Stimulated activated CD8-positive, alpha-beta memory T cell treated with anti-CD3 and anti-CD28 coated beads, Interleukin-12 subunit alpha, Interleukin-12 subunit beta, amount 100 ng/mL, for 4 hours (primary cell): ENCODE results near the gene ITFG1.
"Not testable (repeated sequence)": the region's sequence is repeated elsewhere in the genome, so short reads cannot be mapped to it uniquely, and the experiment has no call there.

Experiments used
- DNase-seq: peaks from one replicate; pipeline ENCODE4 v3.0.0-alpha.2; 2020; ENCODE audit warnings: low read depth

ITFG1 gene

DNA sequence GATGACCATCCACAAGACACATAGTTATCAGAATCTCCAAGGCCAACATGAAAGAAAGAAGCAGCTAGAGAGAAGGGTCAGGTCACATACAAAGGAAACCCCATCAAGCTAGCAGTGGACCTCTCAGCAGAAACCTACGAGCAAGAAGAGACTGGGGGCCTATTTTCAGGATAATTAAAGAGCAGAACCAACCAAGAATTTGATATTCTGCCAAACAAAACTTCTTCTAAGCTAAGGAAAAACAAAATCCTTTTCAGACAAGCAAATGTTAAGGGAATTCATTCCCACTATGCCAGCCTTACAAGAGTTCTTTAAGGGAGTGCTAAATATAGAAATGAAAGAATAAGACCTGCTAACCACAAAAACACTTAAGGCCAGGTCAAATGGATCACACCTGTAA, 47.8 kb downstream of the ITFG1 start:
- DNase-seq, result no peak

DNA sequence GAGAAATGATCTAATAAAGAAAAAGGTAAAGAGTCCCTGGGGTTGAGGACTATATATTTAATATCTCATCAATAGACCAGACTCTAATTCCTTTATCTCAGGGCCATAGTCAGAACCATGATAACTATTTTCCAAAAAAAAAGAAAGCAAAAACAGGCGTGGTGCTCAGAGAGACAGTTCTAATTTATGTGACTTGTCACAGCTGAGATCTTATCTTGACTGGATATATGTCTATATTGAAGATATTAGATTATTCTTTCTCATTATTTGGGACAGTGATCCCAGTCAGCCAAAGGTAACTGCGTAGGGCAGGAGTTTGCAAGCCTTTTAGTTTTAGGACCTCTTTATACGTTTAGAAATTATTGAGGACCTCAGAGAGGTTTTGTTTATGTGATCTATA, 52.4 kb downstream of the ITFG1 start:
- no peak for DNase-seq

DNA sequence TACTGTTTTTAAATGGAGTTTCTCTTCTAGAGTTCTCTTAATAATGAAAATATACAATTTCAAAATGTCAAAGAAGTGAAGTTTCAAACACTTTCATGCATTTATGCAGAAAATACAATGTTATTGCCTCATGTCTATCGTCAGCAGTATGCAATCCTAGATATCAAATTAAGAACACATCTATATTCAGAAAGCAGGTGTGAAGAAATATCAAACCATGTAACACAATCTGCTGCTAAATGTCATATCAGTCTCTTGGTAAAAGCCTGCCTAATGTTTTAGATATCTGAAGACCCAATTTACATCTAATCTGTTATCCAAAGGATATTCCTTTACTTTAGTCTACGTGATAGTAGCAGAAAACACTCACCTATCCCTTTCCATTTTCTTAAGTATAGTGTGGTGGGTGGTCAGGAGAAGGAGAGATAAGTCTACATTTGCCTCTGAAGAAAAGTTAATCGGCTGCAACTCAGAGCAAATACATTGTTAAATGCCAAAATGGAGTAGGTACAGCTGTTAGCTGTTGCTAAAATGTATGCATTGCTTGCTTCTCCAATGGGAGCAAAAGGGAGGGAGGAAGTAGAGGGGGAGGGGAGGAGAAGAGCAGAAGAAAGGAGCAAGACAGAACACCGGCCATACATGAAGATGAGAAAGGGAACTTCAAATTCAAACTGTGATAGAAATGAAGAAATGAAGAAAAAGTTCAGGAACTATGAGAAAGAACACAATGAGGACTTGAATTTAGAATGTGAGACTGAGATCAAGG, 64.9 kb downstream of the ITFG1 start:
- no peak for DNase-seq

DNA sequence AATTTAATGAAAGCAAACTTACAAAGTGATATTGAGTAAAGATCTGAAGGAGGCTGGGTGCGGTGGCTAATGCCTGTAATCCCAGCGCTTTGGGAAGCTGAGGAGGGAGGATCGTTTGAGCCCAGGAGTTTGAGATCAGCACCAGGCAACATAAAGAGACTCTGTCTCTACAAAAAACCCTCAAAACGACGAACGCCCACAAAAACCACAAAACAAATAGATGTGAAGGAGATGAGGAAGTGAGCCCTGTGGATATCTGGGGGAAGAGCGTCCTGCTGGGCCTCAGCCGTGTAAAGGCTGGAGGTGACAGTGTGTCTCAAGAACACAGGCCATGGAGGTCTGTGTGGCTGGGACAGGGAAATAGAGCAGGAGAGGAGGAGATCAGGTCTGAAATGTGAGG, 68.8 kb downstream of the ITFG1 start:
- DNase-seq, result no peak

DNA sequence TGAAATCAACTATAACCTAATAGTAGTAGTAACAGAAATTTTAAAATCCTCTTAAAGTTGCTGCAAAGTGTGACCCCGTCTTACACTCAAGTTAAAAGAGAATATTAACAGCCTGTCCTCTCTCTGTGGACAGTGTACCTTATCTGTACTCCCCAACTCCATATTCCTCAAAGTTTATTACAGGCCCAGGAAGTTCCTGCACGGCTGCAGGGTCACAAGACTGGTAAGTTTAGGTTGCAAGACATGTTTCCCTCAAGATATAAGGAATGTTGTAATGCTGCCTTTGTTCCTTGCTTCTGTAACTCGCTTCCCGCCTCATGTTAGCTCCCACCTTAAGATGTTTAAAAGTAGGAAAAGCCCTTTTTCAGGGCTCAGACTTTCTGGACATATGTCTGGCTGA, 72.2 kb downstream of the ITFG1 start:
- DNase-seq, result no peak

DNA sequence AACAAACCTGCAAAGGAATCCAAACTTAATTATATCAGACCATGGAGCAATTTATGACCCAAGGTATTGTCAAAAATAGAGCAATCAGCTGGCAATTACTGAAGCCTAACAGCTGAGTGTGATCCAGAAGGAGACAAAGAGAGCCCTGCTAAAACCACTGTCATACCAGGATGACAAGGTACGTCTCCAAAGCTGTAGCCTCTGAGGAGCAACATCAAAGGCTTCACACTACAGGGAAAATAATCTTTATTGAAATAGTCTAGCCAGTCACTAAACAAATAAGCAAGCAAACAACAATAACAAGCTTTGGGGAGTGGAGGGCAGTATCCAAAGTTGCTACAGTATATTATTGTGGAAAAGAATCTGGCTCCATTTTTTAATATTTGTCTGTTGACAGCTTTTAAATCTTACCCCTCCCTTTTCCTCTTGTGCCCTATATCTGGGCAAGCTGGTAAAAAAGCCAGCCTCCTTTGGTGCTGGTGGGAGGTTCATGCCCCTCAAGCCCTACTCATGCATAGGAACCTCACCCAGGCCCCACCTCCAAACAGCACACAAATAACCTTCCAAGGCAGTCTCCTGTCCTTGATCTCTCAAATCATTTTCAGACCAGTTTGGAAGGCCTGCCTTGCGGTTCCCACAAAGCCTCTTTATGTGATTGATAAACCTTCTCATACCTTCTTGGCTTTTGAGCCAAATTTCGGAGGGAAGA, 73.7 kb downstream of the ITFG1 start:
- no peak for DNase-seq

DNA sequence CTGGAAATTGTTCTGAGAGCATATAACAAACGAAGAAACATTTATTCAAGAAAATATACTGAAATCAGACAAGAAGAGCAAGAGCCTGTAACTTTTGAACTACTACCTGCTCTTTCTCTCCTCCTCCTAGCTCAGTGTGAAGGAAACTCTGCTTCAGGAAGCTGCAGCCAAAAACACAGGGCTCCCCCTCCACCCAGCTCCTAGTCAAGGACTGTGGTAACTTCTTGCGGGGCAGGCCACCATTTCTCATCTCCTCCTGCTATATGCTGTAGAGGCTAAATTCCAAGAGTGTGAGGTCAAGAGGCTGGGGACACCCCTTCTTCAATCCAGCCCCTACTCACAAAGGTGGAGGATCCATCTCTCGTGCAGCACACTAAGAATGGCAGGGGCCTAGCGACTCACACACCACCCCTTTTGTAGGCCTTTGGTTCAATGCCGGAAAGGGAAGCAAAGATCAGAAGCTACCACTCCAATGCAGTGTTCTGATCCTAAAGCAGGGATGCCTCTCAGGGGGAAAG, 74.6 kb downstream of the ITFG1 start:
- no peak for DNase-seq

DNA sequence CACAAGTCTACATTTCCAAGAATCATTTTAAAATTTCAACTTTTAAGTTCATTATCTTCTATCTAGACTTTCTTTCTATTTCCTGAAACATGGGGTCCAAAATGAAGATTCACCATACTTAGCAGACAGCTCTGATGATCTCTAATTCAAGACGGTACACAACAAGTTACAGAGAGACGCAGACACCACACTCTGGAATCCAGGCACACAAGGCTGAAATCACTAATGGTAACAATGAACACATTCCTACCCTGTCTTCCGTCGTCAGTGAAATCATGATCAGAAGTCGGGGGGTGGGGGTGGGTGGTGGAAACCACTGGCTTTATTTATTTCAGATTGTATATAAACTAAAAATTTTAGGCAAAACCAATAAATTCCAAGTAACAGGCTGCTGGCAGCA, 78.5 kb downstream of the ITFG1 start:
- DNase-seq, result no peak

DNA sequence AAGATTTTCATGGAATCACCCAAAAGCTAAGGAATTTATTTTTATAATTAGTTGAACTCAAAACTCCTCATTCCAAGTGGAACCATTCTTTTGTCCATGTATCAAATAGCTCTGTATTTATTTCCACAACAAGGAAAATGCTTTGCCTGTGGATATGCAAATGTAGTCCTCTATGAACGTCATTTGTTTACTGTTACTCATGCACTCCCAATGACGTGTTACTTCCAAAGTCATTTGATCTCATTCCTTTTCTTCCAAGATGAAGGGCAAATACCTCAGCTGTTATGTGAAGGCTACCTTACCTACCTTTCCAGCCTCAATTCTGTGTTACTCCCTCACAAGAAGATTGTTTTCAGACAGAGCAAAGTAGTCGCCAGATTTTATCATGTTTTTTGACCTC, 83.7 kb downstream of the ITFG1 start:
- no peak for DNase-seq

DNA sequence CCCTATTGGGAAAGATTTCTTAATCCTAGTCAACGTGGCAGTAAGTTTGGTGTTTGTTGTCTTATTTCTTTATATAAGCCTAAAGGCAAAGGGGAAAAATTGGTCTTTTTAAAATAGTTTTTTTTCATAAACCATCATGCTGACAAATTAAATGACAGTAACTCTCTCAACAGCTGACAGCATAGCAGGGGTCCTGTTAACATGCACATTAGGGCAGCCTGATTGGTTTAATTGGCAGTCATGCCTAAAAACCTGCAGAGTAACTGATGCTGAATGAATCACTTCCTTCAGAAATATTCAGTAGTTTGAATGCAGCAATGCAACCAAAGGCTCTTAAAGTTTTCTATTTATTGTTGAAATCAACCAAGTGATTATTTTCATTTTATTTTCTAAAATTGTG, 85.4 kb downstream of the ITFG1 start:
- no peak for DNase-seq

DNA sequence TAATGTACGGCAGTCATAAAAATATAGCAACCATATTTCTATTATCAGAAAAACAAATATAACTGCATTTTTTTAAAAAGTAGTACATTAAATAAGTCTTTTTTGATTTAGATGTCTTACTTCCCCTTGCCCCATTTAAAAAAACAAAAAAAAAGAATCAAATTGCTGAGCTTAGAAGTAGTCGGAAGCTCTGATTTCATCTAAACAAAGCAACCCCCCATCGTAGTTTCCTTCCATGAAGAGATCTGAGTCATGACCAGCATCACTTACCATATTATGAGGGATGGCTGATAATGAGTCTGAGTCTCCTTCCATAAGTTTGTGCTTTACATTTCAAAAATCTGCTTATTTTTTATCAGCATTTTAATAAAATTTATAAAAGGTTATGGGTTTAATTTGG, 86.2 kb downstream of the ITFG1 start:
- no peak for DNase-seq

DNA sequence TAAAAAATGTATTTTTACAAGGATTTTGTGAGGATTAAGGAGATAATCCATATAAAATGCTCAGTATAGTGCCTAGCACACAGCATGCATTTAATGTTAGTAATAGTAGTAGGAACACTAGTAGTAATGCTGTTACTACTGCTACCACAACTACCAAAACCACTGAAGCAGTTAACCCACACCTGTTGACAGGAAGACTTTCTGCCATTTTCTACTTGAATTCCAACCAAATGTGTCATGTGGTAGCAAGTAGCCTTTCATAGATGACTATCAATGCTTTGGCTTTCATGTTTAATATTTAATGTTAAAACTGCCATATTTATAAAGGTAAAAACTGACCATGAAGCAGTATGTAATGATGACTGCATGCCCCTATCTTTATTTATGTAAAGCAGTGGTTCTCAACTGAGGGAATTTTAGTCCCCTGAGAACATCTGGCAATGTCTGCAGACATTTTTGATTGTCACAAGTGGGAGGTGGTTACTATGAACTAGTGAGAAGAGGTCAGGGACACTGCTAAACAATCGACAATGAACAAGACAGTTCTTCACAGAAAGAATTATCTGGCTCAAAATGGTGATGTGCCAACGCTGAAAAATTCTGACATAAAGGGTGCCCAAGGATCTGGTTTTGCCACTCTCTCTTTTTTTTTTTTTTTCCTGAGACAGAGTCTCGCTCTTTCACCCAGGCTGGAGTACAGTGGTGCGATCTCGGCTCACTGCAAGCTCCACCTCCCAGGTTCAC, 89.4 kb downstream of the ITFG1 start:
- DNase-seq, result no peak

DNA sequence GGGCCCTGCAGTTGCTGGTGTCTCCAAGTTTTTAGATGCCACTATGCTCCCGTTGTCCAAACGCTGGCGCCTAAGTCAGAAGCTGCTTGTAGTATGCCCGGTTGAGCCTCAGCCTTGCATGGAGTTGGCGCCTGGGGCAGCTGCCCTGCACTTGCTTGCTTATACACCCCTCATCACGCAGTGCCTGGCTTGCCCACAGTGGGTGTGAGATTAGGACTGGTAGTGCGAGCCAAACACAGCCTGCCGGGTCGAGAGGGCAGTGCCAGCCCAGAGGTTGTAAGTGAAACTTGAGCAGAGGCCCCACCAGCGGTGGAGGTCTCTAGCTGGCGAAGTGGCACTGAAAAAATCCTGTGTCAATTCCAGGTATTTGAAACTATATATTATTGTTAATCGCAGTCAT, 90.3 kb downstream of the ITFG1 start:
- no peak for DNase-seq

DNA sequence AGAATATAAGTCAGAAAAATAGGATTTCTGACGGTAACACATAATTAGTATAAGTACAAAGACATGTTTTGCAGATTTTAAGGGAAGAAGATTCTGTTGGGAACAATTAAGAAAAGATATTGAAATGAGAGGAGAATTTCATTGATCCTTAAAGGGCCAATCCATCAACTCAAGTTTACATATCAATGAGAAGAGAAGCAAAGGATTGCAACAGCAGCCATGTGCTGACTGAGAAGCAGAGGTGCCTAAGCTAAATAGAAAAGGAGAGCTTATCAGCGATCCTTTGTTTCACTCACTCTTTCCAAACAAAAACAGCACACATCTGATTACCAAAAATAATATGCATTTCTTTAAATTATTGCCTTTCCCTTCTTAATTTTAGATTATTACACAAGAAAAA, 94.6 kb downstream of the ITFG1 start:
- DNase-seq, result no peak

DNA sequence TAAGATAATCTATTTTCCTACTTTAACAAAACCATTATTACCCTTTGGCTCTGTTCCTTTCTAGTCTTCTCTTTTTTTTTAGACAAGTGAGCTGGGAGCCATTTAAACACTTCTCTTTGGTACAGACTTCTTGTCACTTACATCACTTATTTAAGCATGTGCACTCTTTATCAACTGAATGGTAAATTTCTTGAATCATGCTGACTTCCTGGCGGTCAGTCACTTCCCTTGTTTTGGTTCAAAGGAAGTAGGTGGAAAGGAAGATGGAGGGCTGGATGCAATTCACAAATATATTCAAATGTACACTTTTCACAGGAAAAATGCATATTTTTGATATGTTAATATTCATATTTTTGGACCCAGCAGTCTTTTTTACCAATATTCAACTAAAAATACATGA, 97.1 kb downstream of the ITFG1 start:
- no peak for DNase-seq

DNA sequence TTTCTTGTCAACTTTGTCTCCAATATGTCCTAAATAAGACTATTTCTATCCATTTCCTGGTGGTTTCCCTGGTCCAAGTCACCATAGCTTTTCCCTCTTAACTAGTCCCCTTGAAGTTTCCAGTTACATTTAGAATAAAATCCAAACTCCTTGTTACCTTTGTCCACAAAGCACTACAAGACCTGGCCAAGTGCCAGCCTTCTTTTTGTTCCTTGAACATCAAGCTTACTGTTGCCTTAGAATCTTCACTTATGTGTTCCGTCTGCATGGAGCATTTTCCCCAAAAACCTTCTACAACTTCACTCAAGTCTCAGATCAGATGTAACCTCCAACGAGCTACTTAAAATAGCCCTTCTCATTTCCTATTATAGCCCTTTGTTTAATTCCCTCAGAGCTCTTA, 101.4 kb downstream of the ITFG1 start:
- no peak for DNase-seq

DNA sequence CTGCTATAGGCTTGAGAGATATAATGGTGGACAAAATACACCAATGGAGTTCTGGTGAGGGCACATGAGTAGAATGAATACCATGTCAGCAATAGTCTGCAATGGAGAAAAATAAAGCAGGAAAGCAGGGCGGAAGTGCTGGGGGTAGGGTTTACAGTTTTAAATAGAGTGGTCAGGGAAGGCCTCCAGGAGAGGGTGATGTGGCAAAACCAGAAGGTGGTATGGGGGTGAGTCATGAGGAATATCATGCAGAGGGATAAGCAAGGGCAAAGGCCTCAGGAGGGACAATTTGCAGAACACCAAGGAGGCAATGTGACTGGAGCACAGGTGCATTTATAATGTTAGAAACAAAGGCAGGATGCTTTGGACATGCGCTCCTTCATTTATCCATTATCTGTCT, 102.0 kb downstream of the ITFG1 start:
- no peak for DNase-seq

DNA sequence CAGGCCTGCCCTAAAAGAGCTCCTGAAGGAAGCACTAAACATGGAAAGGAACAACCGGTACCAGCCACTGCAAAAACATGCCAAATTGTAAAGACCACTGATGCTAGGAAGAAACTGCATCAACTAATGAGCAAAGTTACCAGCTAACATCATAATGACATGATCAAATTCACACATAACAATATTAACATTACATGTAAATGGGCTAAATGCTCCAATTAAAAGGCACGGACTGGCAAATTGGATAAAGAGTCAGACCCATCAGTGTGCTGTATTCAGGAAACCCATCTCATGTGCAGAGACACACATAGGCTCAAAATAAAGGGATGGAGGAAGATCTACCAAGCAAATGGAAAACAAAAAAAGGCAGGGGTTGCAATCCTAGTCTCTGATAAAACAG, 111.8 kb downstream of the ITFG1 start:
- DNase-seq, result not testable (repeated sequence)

DNA sequence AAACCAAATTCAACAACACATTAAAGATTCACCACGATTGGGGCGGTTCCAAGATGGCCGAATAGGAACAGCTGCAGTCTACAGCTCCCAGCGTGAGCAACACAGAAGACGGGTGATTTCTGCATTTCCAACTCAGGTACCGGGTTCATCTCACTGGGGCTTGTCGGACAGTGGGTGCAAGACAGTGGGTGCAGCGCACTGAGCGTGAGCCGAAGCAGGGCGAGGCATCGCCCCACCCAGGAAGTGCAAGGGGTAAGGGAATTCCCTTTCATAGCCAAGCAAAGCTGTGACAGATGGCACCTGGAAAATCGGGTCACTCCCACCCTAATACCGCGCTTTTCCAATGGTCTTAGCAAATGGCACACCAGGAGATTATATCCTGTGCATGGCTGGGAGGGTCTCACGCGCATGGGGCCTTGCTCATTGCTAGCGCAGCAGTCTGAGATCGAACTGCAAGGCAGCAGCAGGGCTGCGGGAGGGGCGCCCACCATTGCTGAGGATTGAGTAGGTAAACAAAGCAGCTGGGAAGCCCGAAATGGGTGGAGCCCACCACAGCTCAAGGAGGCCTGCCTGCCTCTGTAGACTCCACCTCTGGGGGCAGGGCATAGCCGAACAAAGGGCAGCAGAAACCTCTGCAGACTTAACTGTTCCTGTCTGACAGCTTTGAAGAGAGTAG, 113.7 kb downstream of the ITFG1 start:
- DNase-seq, result not testable (repeated sequence)

DNA sequence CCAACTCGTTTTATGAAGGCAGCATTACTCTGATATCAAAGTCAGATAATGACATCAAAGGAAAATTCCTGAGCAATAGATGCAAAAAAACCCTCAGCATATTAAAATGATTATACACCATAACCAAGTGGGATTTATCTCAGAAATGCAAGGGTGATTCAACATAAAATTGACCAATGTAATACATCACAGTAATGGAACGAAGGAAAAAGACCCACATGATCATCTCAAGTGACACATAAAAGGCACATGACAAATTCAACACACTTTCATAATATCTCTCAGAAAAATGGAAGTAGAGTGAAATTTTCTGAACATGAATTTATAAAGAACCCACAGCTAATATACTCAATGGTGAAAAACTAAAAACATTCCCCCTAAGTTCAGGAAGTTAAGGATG, 118.8 kb downstream of the ITFG1 start:
- DNase-seq, result no peak

DNA sequence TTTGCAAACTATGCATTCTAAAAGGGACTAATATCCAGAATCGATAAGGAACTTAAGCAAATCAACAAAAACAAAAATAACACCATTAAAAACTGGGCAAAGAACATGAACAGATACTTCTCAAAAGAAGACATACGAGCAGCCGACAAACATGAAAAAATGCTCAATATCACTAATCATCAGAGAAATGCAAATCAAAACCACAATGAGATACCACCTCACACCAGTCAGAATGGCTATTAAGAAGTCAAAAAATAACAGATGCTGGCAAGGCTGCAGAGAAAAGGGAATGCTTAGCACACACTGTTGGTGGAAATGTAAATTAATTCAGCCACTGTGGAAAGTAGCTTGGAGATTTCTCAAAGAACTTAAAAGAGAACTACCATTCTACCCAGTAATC, 130.3 kb downstream of the ITFG1 start:
- not testable (repeated sequence) for DNase-seq

DNA sequence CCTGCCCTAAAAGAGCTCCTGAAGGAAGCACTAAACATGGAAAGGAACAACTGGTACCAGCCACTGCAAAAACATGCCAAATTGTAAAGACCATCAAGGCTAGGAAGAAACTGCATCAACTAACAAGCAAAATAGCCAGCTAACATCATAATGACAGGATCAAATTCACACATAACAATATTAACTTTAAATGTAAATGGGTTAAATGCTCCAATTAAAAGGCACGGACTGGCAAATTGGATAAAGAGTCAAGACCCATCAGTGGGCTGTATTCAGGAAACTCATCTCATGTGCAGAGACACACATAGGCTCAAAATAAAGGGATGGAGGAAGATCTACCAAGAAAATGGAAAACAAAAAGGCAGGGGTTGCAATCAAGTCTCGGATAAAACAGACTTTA, 136.6 kb downstream of the ITFG1 start:
- not testable (repeated sequence) for DNase-seq
